HG03103 (cell line): Measurements from ENCODE around the gene EXOC2.

Experiments used
- ATAC-seq: cut with Tn5 transposase; IDR thresholded peaks from one replicate; pipeline ENCODE4 v1.9.1; 2021; ENCODE audit warnings: low read depth; ENCODE audit not compliant: unreplicated experiment

The EXOC2 gene, protein sequence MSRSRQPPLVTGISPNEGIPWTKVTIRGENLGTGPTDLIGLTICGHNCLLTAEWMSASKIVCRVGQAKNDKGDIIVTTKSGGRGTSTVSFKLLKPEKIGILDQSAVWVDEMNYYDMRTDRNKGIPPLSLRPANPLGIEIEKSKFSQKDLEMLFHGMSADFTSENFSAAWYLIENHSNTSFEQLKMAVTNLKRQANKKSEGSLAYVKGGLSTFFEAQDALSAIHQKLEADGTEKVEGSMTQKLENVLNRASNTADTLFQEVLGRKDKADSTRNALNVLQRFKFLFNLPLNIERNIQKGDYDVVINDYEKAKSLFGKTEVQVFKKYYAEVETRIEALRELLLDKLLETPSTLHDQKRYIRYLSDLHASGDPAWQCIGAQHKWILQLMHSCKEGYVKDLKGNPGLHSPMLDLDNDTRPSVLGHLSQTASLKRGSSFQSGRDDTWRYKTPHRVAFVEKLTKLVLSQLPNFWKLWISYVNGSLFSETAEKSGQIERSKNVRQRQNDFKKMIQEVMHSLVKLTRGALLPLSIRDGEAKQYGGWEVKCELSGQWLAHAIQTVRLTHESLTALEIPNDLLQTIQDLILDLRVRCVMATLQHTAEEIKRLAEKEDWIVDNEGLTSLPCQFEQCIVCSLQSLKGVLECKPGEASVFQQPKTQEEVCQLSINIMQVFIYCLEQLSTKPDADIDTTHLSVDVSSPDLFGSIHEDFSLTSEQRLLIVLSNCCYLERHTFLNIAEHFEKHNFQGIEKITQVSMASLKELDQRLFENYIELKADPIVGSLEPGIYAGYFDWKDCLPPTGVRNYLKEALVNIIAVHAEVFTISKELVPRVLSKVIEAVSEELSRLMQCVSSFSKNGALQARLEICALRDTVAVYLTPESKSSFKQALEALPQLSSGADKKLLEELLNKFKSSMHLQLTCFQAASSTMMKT

DNA sequence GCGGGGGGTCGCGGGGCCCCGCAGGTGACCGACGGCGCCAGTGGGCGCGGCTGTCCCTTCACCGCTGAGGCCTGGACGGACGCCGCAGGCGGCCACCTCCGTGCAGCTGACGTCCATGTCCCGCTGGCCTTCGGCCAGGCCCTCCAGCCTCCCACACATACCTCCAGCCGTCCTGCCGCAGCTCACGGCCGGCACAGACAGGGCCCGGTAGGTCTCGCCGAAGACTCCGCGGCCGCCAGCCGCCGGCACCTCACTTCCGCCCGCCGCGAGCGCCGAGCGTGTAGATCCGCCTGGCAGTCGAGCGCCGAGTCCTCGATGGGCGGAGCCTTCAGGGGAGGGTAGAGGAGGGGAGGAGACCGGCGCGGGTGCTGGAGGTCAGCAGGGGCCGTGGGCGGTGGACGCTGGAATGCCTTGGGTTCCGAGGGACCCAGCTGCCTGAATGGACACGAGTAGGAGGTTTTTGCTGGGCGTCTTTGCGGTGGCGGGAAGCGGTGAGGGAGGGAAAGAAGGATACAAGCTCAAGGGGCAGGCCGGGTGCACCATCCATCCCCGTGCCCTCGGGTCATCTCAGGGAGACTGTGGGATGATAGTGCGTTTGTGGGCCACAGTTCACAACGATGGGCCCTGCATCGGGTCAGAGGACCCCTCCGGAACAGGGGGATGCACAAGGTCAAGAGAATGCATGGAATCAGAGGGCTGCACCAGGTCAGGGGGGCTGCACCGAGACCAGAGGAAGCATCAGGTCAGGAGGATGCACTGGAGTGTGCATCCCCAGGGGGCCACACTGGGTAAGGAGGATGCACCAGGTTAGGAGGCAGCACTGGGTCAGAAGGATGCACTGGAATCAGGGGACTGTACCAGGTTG lies at the start of gene EXOC2:
TSS of gene EXOC2 (minus strand) at position 282 of the 865 bp plus-strand sequence. CDS start 55,321 bp downstream, outside the sequence.
- ATAC-seq: peak; percentile 80

- no peak for ATAC-seq
Measured at GRCh38 chr6:741410-742339, 48.7 kb upstream of the EXOC2 start.

DNA sequence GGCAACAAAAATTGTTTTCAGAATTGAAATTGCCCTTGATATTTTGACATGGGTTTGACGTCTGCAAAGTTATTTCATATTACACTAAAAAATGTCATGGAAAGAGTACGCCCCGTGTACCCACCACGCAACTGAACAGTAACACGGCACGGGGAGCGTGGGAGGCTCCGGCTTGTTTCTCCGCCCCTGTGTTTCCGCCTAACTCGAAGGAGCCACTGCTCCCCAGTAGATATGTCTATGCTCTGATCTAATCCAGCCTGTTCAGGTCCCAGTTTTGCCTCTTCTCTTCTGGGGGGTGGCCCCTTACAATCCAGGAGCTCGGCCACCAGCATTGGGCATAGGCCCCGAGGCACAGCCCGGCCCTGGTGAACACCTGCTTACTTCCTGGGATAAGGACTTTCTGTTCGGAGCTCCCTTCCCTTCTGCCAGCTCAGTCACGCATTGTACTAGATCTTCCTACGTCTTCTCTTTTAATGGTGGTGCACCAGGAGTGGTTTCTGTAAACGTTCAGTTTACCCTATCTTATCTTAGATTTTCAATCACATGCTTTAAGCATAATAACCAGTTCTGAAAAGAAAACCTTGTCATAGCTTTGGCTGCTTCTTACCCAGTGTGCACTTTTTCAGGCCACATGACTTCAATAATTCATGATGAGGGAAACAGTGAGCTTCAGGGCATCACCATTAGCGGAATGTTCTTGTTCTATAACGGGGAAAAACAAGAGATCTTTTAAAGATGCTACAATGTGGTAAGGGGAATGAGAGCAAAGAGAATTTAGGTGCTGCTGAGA lies 43.9 kb upstream of the EXOC2 start:
- no peak for ATAC-seq

DNA sequence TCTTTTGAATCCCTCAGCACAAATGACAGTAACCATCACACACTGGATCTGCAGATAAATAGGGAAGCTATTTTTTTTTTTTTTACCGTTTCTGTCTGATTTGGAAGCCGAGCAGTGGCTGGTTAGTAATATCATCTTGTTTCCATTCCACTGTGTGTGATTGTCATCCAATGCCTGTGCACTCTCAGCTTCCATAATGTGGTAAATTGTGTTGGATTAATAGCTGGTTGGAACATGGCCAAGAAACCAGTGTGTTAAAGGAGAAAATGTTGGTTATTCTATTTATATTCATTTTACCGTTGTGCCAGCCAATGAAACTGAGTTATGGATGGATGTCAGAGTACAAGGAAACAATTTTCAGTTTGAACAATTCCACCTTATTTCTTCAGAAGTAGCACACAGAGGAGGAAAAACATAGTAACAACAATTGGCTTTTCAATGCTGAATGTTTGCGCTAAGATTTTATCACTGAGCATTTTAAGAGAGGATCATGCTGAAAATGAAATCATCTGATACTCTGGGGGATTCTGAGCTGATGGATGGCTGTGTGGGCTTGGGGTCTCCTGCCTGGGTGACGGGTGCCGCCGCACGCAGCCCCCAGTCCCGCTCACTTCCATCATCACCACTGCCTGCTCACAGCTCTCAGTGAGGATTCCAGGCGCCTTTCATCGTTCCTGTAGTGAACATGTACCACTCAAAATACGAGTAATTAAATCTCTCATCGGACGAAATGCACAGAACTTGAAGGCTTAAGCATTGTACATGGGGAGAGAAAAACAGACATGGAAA lies 40.7 kb upstream of the EXOC2 start:
- ATAC-seq: no peak

DNA sequence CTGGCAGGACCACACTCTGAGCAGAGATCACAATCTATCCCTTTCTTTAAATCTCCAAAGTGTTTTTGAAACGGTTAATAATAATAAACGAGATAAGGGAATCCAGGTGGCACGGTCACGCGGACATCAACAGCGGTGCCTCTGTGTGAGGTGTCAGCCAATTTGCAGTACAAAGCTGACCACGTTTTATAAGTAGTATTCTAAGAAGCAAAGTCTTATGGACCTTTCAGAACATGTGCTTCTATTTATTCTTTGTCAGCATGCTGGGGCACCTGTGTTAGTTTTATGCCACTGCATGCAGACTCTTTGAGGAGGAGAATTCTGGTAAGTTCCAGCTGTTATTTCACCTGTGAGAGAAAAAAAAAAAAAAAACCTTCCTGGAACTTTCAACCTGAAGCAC lies 39.0 kb upstream of the EXOC2 start:
- ATAC-seq: no peak

GRCh38 chr6:729606-730320 lies 36.8 kb upstream of the EXOC2 start:
- ATAC-seq: no peak

GRCh38 chr6:727856-728255 lies 34.9 kb upstream of the EXOC2 start:
- ATAC-seq: no peak

GRCh38 chr6:723540-723939 lies 30.6 kb upstream of the EXOC2 start:
- ATAC-seq: no peak

GRCh38 chr6:722608-723007 lies 29.7 kb upstream of the EXOC2 start:
- ATAC-seq: no peak

DNA sequence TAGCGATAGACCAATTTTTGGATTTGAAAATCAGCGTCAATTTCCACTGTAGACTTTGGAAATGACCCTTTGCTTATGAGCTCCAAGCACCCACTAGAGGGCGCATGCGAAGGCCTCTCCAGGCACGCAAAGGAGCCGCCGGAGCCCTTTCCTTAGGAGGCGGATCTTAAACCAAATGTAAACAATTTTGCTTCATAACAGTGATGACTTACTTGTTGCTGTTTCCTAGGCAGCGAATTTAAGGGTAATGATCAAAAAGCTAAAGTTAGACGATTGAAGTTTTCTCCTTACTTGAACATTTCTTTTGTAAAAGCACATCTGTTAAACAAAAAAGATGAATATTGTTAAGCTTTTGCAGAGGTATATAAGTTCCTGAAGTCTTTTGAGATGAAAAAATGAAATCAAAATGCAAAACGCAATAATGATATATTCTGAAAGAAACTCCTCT lies 29.2 kb upstream of the EXOC2 start:
- no peak for ATAC-seq

GRCh38 chr6:718345-718744 lies 25.4 kb upstream of the EXOC2 start:
- no peak for ATAC-seq

DNA sequence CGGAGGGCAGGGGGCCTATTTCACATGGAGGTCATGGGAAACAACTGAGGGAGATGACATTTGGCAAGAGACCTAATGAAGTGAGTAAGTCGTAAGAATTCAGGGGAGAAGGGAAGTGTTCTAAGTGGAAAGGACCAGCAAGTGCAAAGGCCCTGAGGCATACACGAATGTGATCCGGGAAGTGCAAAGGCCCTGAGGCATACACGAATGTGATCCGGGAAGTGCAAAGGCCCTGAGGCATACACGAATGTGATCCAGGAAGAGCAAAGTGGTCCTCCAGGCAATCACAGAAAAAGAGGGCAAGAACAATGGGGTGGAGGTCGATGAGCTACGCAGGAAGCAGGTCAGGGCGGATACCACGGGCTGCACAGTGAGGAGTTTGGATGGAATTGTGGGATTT lies 24.2 kb upstream of the EXOC2 start:
- no peak for ATAC-seq

DNA sequence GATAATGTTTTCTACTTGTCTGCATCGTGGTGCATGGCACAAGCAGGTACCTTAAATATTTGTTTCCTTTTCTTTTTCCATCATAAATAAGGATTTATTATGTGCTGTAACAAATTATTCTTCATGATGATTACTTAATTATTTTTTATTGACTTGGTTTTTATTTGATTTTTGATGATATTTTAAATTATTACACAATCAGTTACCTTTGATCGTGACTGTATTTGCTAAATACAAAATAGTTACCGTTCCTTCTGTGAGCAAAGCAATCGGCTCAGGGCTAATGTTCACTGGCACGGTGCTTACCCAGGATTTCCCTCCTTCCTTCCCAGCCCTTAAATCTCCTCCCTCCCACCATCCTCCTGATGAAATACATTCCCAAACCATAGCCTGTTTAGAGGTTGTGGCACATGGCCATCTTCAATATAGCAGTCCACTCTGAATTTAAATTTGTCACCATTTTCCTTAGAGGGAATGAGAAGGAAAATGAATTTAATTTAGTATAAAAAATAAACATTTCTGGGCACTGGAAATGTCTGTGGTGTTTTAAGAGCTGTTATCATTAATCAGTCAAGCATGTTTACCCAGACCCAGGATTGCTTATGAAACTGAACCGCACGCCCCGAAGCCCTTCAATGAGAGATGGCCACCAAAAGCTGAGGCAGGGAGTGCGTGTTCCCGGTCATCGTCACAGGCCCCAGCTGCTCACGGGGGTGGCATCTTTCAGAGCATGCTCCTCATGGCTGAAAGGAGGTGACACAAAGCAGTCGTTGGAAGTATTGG lies 23.0 kb upstream of the EXOC2 start:
- no peak for ATAC-seq

- no peak for ATAC-seq
Measured at GRCh38 chr6:714100-714499, 21.2 kb upstream of the EXOC2 start.

GRCh38 chr6:713351-713750 lies 20.4 kb upstream of the EXOC2 start:
- no peak for ATAC-seq

GRCh38 chr6:712805-713204 lies 19.9 kb upstream of the EXOC2 start:
- no peak for ATAC-seq

DNA sequence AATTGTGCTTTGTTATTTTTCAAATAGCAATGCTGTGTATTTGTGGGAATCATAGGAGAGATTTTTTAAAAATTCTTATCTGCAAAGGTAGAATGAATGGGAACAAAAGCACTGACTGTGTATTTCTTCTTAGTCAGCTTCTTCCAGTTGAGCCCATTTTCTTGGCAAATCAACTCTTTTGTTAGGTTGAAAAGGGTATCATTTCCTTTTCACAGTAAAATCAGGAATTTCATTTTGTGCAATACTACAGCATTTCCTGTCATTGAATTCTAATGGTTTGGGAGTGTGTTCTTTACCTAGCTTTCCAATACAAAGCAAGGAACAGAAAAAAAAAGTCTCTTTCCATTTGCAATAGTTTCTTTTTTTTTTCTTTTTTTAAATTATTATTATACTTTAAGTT lies 19.0 kb upstream of the EXOC2 start:
- no peak for ATAC-seq
